H54 (cell line): ENCODE results near the gene ERG.

Experiments
- DNase-seq: peaks from one replicate; pipeline ENCODE4 v3.0.0; 2011; ENCODE audit warnings: low spot score, mixed read lengths; ENCODE audit not compliant: insufficient read length
- FAIRE-seq: peaks from 3 replicates; lab custom pipeline; 2011; peaks lifted over from hg19 to GRCh38; lab: Jason Lieb, UNC
- POLR2A ChIP-seq: IDR thresholded peaks from 2 replicates; pipeline ENCODE4 v1.6.1; 2011; ENCODE audit warnings: low read depth, mild to moderate bottlenecking, low read length

ERG gene

GRCh38 chr21:38420140-38420539 lies 78.1 kb downstream of the ERG start:
- FAIRE-seq, result no peak
- TF ChIP-seq POLR2A, result no peak
- no peak for DNase-seq

DNA sequence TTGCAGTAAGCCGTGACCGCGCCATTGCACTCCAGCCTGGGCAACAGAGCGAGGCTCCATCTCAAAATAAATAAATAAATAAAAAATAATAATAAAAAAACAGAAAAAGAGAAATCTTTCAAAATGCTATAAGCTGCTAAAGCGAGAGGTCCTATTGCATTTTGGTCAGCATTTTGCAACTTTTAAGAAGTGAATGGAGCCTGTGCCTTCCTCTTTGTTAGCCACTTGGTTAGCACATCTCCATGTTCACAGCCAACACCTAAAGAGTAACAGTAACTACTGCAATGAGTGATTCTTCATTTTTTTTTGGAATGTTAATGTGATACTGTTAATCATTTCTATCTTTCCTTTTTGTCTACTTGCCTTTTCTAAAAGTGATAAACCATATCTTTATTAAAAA lies 80.6 kb downstream of the ERG start:
- FAIRE-seq, result no peak
- no peak for TF ChIP-seq POLR2A
- DNase-seq, result no peak

- no peak for DNase-seq
Measured at GRCh38 chr21:38416791-38417190, 81.5 kb downstream of the ERG start.

DNA sequence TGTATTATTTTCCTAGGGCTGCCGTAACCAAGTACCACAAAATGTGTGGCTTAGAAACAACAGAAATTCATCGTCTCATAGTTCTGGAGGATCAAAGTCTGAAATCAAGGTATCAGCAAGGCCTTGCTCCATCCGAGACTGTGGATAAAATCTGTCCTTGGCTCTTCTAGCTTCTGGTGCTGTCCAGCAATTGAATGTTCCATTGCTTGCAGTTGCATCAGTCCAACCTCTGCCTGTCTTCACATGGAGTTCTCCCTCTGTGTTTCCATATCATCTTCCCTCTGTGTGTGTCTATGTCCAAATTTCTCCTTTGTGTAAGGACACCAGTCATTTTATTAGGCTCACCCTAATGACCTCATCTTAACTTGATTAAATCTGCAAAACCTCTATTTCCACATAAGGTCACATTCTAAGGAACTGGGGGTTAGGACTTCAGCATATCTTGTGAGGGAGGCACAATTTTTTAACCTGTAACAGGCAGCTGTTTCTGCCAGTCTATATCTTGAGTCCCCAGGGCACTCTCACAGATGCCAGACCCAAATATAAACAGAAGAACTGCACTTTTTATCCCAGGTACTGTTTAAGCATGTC lies 84.2 kb downstream of the ERG start:
- FAIRE-seq (no peak), DNase-seq (no peak)
- TF ChIP-seq POLR2A, result no peak

More at GRCh38 chr21:38416791-38417190, 81.5 kb downstream of the ERG start:
- FAIRE-seq, result no peak
- TF ChIP-seq POLR2A, result no peak

GRCh38 chr21:38410466-38410865 lies 87.8 kb downstream of the ERG start:
- DNase-seq (no peak), FAIRE-seq (no peak)
- TF ChIP-seq POLR2A, result no peak

DNA sequence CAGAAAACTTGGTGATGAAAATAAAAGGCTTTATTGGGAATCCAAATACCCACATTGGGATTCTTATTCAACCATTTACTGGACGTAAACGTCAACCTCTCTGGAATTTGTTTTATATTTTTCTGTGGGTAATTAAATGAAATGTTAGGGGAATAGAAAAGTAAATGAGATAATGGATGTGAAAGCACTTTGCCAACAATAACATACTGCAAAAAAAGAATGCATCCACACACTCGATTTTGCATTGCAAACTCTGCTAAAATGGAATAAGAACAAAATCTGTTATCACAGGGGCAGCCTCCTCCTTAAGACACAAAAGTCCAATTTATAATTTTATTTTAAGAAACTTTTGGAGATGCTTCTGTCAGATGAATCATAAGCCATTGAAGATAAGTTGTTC lies 88.4 kb downstream of the ERG start:
- FAIRE-seq (no peak), DNase-seq (no peak)
- no peak for TF ChIP-seq POLR2A

- FAIRE-seq (no peak), DNase-seq (no peak)
- no peak for TF ChIP-seq POLR2A
Measured at GRCh38 chr21:38404177-38404576, 94.1 kb downstream of the ERG start.

DNA sequence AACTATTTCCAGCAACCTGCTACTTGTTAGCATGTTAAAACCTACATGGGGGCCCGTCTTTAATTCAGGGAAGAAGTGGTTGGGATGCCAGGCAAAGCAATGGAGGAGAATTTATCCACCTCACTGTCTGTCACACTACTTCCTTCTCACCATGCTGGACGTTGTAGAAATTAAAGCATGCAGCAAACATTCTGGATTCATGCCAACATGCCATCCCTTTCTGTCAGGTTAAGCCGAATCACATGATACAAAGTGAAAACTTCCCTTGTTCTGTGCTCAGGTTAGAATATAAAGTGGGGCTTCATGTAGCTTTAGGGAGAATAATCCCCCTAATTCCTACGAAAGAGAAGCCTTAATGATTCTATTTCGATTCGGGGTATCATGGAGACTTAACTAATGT lies 95.5 kb downstream of the ERG start:
- DNase-seq, result no peak
- FAIRE-seq, result no peak
- no peak for TF ChIP-seq POLR2A

GRCh38 chr21:38402291-38402690 lies 96.0 kb downstream of the ERG start:
- DNase-seq (no peak), FAIRE-seq (no peak)
- TF ChIP-seq POLR2A, result no peak

- DNase-seq (no peak), FAIRE-seq (no peak)
- no peak for TF ChIP-seq POLR2A
Measured at GRCh38 chr21:38401191-38401926, 96.9 kb downstream of the ERG start.

- no peak for TF ChIP-seq POLR2A
- FAIRE-seq, result no peak
- no peak for DNase-seq
Measured at GRCh38 chr21:38400195-38400919, 97.9 kb downstream of the ERG start.

DNA sequence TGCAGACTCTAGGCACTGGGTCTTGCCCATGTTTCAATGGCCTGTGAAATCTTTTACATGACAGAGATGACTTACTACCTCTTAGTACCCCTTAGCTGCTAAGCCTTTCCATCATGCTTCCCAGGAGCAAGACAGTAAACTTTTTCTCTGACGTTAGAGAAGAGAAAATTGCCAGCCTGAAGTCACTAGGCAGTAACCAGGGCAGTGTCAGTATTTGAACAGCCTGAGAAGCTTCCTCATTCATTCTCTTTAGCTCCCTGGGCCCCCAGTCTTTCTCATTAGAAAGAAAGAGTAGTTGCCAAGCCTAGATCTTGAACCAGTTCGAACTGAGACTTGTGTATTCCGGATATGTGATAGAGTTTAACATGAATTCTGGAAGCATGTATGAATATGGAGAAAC lies 99.2 kb downstream of the ERG start:
- DNase-seq, result no peak
- no peak for FAIRE-seq
- TF ChIP-seq POLR2A, result no peak

GRCh38 chr21:38396325-38396724 lies 102.0 kb downstream of the ERG start:
- no peak for TF ChIP-seq POLR2A
- DNase-seq, result no peak
- no peak for FAIRE-seq

- no peak for FAIRE-seq
- no peak for TF ChIP-seq POLR2A
- no peak for DNase-seq
Measured at GRCh38 chr21:38395581-38395980, 102.7 kb downstream of the ERG start.
